Urothelium cell line (cell line): ENCODE results near the gene ENOX1.
A peak's percentile ranks its signal among the peaks of the same experiment; 100 is the strongest.

Experiments
- DNase-seq: peaks from one replicate; pipeline ENCODE4 v3.0.0; 2011; ENCODE audit warnings: low spot score, mixed read lengths
- FAIRE-seq: peaks from 2 replicates; lab custom pipeline; 2011; peaks lifted over from hg19 to GRCh38; lab: Jason Lieb, UNC

Gene ENOX1

GRCh38 chr13:43237616-43238015 is 549.2 kb downstream of the ENOX1 start:
- DNase-seq (no peak), FAIRE-seq (no peak)

- FAIRE-seq (no peak), DNase-seq (no peak)
Observed at GRCh38 chr13:43235028-43235427, 551.7 kb downstream of the ENOX1 start.

- no peak for DNase-seq
- no peak for FAIRE-seq
Observed at GRCh38 chr13:43232873-43233265, 553.9 kb downstream of the ENOX1 start.

- DNase-seq (no peak), FAIRE-seq (no peak)
Observed at GRCh38 chr13:43232144-43232872, 554.5 kb downstream of the ENOX1 start.

- no peak for FAIRE-seq
Observed at GRCh38 chr13:43230989-43231388, 555.8 kb downstream of the ENOX1 start.

GRCh38 chr13:43229506-43229905 is 557.3 kb downstream of the ENOX1 start:
- DNase-seq (no peak), FAIRE-seq (no peak)

More at GRCh38 chr13:43230989-43231388, 555.8 kb downstream of the ENOX1 start:
- no peak for DNase-seq

GRCh38 chr13:43227721-43228120 is 559.1 kb downstream of the ENOX1 start:
- FAIRE-seq (no peak), DNase-seq (peak; percentile 8)

- FAIRE-seq: no peak
- no peak for DNase-seq
Observed at GRCh38 chr13:43223216-43223615, 563.6 kb downstream of the ENOX1 start.

GRCh38 chr13:43222086-43222485 is 564.7 kb downstream of the ENOX1 start:
- no peak for DNase-seq
- FAIRE-seq: no peak

GRCh38 chr13:43221611-43222010 is 565.2 kb downstream of the ENOX1 start:
- FAIRE-seq: no peak
- DNase-seq: no peak

GRCh38 chr13:43220873-43221595 is 565.7 kb downstream of the ENOX1 start:
- no peak for FAIRE-seq
- DNase-seq: no peak

- DNase-seq (no peak), FAIRE-seq (no peak)
Observed at GRCh38 chr13:43214124-43214523, 572.6 kb downstream of the ENOX1 start.

- FAIRE-seq (no peak), DNase-seq (no peak)
Observed at GRCh38 chr13:43206838-43207237, 579.9 kb downstream of the ENOX1 start.

GRCh38 chr13:43205416-43205815 is 581.4 kb downstream of the ENOX1 start:
- DNase-seq (no peak), FAIRE-seq (no peak)

GRCh38 chr13:43204591-43204990 is 582.2 kb downstream of the ENOX1 start:
- FAIRE-seq: no peak

GRCh38 chr13:43203781-43204180 is 583.0 kb downstream of the ENOX1 start:
- DNase-seq (no peak), FAIRE-seq (no peak)

More at GRCh38 chr13:43204591-43204990, 582.2 kb downstream of the ENOX1 start:
- DNase-seq: no peak

- FAIRE-seq (no peak), DNase-seq (no peak)
Observed at GRCh38 chr13:43200736-43201135, 586.0 kb downstream of the ENOX1 start.

GRCh38 chr13:43200307-43200706 is 586.5 kb downstream of the ENOX1 start:
- DNase-seq (no peak), FAIRE-seq (no peak)

- no peak for DNase-seq
- FAIRE-seq: no peak
Observed at GRCh38 chr13:43196750-43197370, 589.9 kb downstream of the ENOX1 start.

GRCh38 chr13:43196086-43196621 is 590.6 kb downstream of the ENOX1 start:
- no peak for FAIRE-seq

GRCh38 chr13:43195551-43195950 is 591.2 kb downstream of the ENOX1 start:
- DNase-seq (no peak), FAIRE-seq (no peak)

More at GRCh38 chr13:43196086-43196621, 590.6 kb downstream of the ENOX1 start:
- no peak for DNase-seq
